IMR-90 (cell line): Measurements from ENCODE around the gene CDC14A. TPM values are rescaled to one million over a fixed set of nuclear protein-coding genes. Genes with fewer than 3 reads are reported as not detected.

Experiments used
- ATAC-seq: fragments of 200-7000 bp; cut with Tn5 transposase; 2 replicates; pipeline ENCODE4 v1.9.1; 2020; ENCODE audit warnings: low read depth, mild to moderate bottlenecking, moderate library complexity
- BruUV-seq: library from RNA; stranded (reverse); fragments of 400-500 nt; replicated peaks from 2 replicates; lab custom pipeline; 2021; lab: Mats Ljungman, UMichigan
- CTCF ChIA-PET: fragments of 300-600 bp; formaldehyde crosslinking; extraction: SDS; loops from one replicate; lab custom pipeline; 2021; ENCODE audit warnings: antibody characterized with exemption; lab: Yijun Ruan, JAX
- POLR2A ChIA-PET: fragments of 300-600 bp; sonication (Branson Sonifier 250); formaldehyde crosslinking; loops from one replicate; lab custom pipeline; 2022; ENCODE audit warnings: antibody characterized with exemption; ENCODE audit not compliant: unreplicated experiment; lab: Charles Lee
- DNase-seq: peaks from one replicate; pipeline ENCODE4 v3.0.0; 2013
- H2AFZ ChIP-seq: replicated peaks from 2 replicates; pipeline ENCODE3; 2013; ENCODE audit warnings: low read length, mild to moderate bottlenecking; ENCODE audit not compliant: poor library complexity
- H2AK5ac ChIP-seq: 2 replicates; pipeline ENCODE4 v1.6.1; 2013; ENCODE audit warnings: low read depth, low read length, inconsistent platforms
- H2AK9ac ChIP-seq: replicated peaks from 2 replicates; pipeline ENCODE3; 2013; ENCODE audit warnings: mild to moderate bottlenecking, low read depth, low read length, moderate library complexity; ENCODE audit not compliant: poor library complexity
- H2BK120ac ChIP-seq: 2 replicates; pipeline ENCODE4 v1.6.1; 2013; ENCODE audit warnings: low read depth, low read length, inconsistent platforms
- H2BK15ac ChIP-seq: 3 replicates; pipeline ENCODE4 v1.6.1; 2013; ENCODE audit warnings: low read depth, low read length, inconsistent platforms
- H2BK20ac ChIP-seq: 2 replicates; pipeline ENCODE4 v1.6.1; 2013; ENCODE audit warnings: low read depth, mild to moderate bottlenecking, inconsistent platforms, low read length, moderate library complexity
- H2BK5ac ChIP-seq: 2 replicates; pipeline ENCODE4 v1.6.1; 2013; ENCODE audit warnings: mild to moderate bottlenecking, low read depth, low read length, inconsistent platforms; ENCODE audit not compliant: poor library complexity, severe bottlenecking
- H3K14ac ChIP-seq: replicated peaks from 2 replicates; pipeline ENCODE4 v1.6.1; 2013; ENCODE audit warnings: low read depth, low read length, inconsistent platforms
- H3K18ac ChIP-seq: 2 replicates; pipeline ENCODE4 v1.6.1; 2013; ENCODE audit warnings: low read depth, low read length, control low read depth
- H3K23ac ChIP-seq: 2 replicates; pipeline ENCODE4 v1.6.1; 2013; ENCODE audit warnings: low read depth, low read length, inconsistent platforms
- H3K27ac ChIP-seq: 2 replicates; pipeline ENCODE4 v1.5.1; 2013; ENCODE audit warnings: mild to moderate bottlenecking, control low read depth, low read length; ENCODE audit not compliant: insufficient read depth
- H3K27me3 ChIP-seq: 2 replicates; pipeline ENCODE4 v1.6.1; 2013; ENCODE audit warnings: low read length; ENCODE audit not compliant: control insufficient read depth, insufficient read depth
- H3K36me3 ChIP-seq: 2 replicates; pipeline ENCODE4 v1.6.1; 2013; ENCODE audit warnings: low read length, mixed read lengths; ENCODE audit not compliant: control insufficient read depth, insufficient read depth
- H3K4ac ChIP-seq: 2 replicates; pipeline ENCODE4 v1.6.1; 2013; ENCODE audit warnings: low read depth, low read length, inconsistent platforms
- H3K4me1 ChIP-seq: 2 replicates; pipeline ENCODE4 v1.6.1; 2013; ENCODE audit warnings: low read length, mixed read lengths; ENCODE audit not compliant: control insufficient read depth, insufficient read depth
- H3K4me2 ChIP-seq: 2 replicates; pipeline ENCODE4 v1.6.1; 2013; ENCODE audit warnings: low read depth, mild to moderate bottlenecking, control low read depth, low read length, moderate library complexity
- H3K4me3 ChIP-seq: 2 replicates; pipeline ENCODE4 v1.5.1; 2013; ENCODE audit warnings: low read depth, mild to moderate bottlenecking, control low read depth, low read length, moderate library complexity; ENCODE audit not compliant: insufficient read depth
- H3K56ac ChIP-seq: 2 replicates; pipeline ENCODE4 v1.6.1; 2013; ENCODE audit warnings: low read length, inconsistent platforms; ENCODE audit not compliant: insufficient read depth; ENCODE audit errors: extremely low read depth
- H3K79me1 ChIP-seq, 2 experiments: 2 replicates each; pipeline ENCODE4 v1.6.1; 2013; ENCODE audit warnings: low read length in 2 of 2, inconsistent platforms in 1 of 2, low read depth in 1 of 2
- H3K9ac ChIP-seq: 2 replicates; pipeline ENCODE4 v1.6.1; 2013; ENCODE audit warnings: low read depth, low read length, control low read depth
- H3K9me1 ChIP-seq: 2 replicates; pipeline ENCODE4 v1.6.1; 2013; ENCODE audit warnings: low read length, inconsistent platforms; ENCODE audit not compliant: insufficient read depth
- H3K9me3 ChIP-seq: 2 replicates; pipeline ENCODE4 v1.6.1; 2013; ENCODE audit warnings: low read length; ENCODE audit not compliant: control insufficient read depth, insufficient read depth
- H4K20me1 ChIP-seq: 2 replicates; pipeline ENCODE4 v1.6.1; 2013; ENCODE audit warnings: low read length, inconsistent platforms; ENCODE audit not compliant: insufficient read depth
- H4K5ac ChIP-seq: 2 replicates; pipeline ENCODE4 v1.6.1; 2013; ENCODE audit warnings: mild to moderate bottlenecking, low read depth, low read length, control low read depth
- H4K8ac ChIP-seq, 2 experiments: 2 replicates each; pipeline ENCODE4 v1.6.1; 2013; ENCODE audit warnings: low read depth in 2 of 2, low read length in 2 of 2, control low read depth in 1 of 2, inconsistent platforms in 1 of 2
- H4K91ac ChIP-seq: 2 replicates; pipeline ENCODE4 v1.6.1; 2013; ENCODE audit warnings: low read depth, low read length, inconsistent platforms; ENCODE audit not compliant: insufficient read depth
- ELK1 ChIP-seq: fragments of 150-350 bp; IDR thresholded peaks from 2 replicates; pipeline ENCODE4 v1.6.1; 2016; ENCODE audit warnings: low read depth, mild to moderate bottlenecking, low read length, moderate library complexity, borderline replicate concordance
- RCOR1 ChIP-seq: IDR thresholded peaks from 2 replicates; pipeline ENCODE4 v1.6.1; 2012; ENCODE audit warnings: mild to moderate bottlenecking, low read length, improper control_type of control experiment; ENCODE audit not compliant: insufficient replicate concordance
- RFX5 ChIP-seq: IDR thresholded peaks from 2 replicates; pipeline ENCODE4 v1.8.0; 2012; ENCODE audit warnings: low read depth, mild to moderate bottlenecking, low read length, moderate library complexity
- dilution Hi-C: fragments of 300-500 bp; cut with HindIII; formaldehyde crosslinking; loops from one replicate; pipeline ENCODE4 v1.14.3; 2018; ENCODE audit warnings: low sequenced_read_pairs; ENCODE audit not compliant: unreplicated experiment
- in situ Hi-C: fragments of 300-500 bp; cut with MboI; formaldehyde crosslinking; loops from 3 replicates; pipeline ENCODE4 v1.14.3; 2019; ENCODE audit warnings: low sequenced_read_pairs, inconsistent platforms, mixed read lengths
- intact Hi-C: fragments of 100-400 bp; cut with micrococcal nuclease; formaldehyde crosslinking; loops from 2 replicates; pipeline ENCODE4 v1.10.0; 2022
- polyA plus RNA-seq, 3 experiments: library from polyadenylated mRNA; depleted of rRNA; stranded (reverse); fragments of >200 nt; gene quantifications; 2 replicates each; pipeline ENCODE4 v1.2.3, GENCODE V29; 2012; ENCODE audit warnings: low replicate concordance in 1 of 3
- total RNA-seq: library from RNA; depleted of rRNA; stranded (reverse); fragments of >200 nt; gene quantifications from 2 replicates; pipeline ENCODE4 v1.2.3, GENCODE V29; 2012

CDC14A gene
- total and polyA plus RNA-seq, 2 of the 4 experiments (the other 2 are of a cell fraction), result 1.7 to 3.0 TPM

- in situ Hi-C loops, result no loop called here
These were observed 122.5 kb downstream of the CDC14A start for GRCh38 chr1:100474834-100475233.

More at GRCh38 chr1:100474834-100475233, 122.5 kb downstream of the CDC14A start:
- Histone ChIP-seq H4K8ac (no peak overlapping the region), H3K27ac (no peak overlapping the region), H2AFZ (no peak overlapping the region), H3K9me3 (no peaks in the 10 kb centered on the region), H2BK20ac (no peak overlapping the region), H3K79me1 (no peaks in the 10 kb centered on the region), H3K56ac (no peak overlapping the region), H3K9ac (no peak overlapping the region), H3K18ac (no peak overlapping the region), H2BK15ac (no peak overlapping the region), H2AK5ac (no peak overlapping the region), H4K91ac (no peak overlapping the region), H3K4me1 (no peaks in the 10 kb centered on the region), H3K27me3 (no peaks in the 10 kb centered on the region), H3K14ac (no peak overlapping the region), H4K20me1 (no peaks in the 10 kb centered on the region), H2AK9ac (no peak overlapping the region), H3K4ac (no peak overlapping the region), H4K5ac (no peak overlapping the region), H2BK120ac (no peak overlapping the region), H3K23ac (no peak overlapping the region), H3K36me3 (no peaks in the 10 kb centered on the region), H3K9me1 (peaks cover 6% of the 10 kb centered on the region), H2BK5ac (no peak overlapping the region), H3K4me3 (no peak overlapping the region), H3K4me2 (no peak overlapping the region)
- peak; percentile 11 for DNase-seq
- no peak for ATAC-seq
- TF ChIP-seq ELK1 (no peak), RCOR1 (no peak), RFX5 (no peak)
- intact Hi-C loops (no loop called here), dilution Hi-C loops (loop anchor here (25.0 kb wide), 1 partner anchor 412 kb away; the partner anchor contains the start of genes EXTL2 and SLC30A7)
- POLR2A ChIA-PET, result no interaction called here
- BruUV-seq, result no TSS peak
- CTCF ChIA-PET, result interaction anchor here (0.8 to 0.9 kb wide), 2 partner anchors 11 to 111 kb away, joined by 3 to 4 read pairs; no protein-coding TSS in a partner anchor
